ENCODE results near the gene SPPL3.
"Not testable (repeated sequence)": the region's sequence is repeated elsewhere in the genome, so short reads cannot be mapped to it uniquely, and the experiment has no call there.

The SPPL3 gene

GRCh38 chr12:120739821-120740613, 164.1 kb downstream of the SPPL3 start:
- DNase-seq = no peak

GRCh38 chr12:120739031-120739762, 165.0 kb downstream of the SPPL3 start:
- no peak for DNase-seq

DNA sequence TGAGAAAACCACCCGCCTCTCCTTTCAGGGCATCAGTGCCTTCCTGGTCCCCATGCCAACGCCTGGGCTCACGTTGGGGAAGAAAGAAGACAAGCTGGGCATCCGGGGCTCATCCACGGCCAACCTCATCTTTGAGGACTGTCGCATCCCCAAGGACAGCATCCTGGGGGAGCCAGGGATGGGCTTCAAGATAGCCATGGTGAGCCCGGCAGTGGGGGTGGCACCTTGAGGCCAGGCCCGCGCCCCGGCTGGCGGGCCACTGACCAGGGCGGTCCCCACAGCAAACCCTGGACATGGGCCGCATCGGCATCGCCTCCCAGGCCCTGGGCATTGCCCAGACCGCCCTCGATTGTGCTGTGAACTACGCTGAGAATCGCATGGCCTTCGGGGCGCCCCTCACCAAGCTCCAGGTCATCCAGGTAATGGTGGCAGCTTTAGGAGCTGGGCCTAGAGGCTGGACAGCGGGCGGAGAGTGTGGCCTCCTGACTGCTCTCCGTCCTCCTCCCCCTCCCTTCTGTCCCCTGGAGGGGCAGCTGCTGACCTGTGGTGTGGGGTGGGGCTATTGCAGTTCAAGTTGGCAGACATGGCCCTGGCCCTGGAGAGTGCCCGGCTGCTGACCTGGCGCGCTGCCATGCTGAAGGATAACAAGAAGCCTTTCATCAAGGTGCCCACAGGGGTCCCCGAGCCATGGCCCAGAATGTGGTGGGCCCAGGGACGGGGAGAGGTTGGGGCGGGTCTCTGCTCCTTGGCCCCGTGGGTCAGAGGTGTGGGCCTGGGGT, 165.7 kb downstream of the SPPL3 start:
- no peak for DNase-seq

- DNase-seq = no peak
These were observed 166.5 kb downstream of the SPPL3 start for GRCh38 chr12:120737557-120738251.

DNA sequence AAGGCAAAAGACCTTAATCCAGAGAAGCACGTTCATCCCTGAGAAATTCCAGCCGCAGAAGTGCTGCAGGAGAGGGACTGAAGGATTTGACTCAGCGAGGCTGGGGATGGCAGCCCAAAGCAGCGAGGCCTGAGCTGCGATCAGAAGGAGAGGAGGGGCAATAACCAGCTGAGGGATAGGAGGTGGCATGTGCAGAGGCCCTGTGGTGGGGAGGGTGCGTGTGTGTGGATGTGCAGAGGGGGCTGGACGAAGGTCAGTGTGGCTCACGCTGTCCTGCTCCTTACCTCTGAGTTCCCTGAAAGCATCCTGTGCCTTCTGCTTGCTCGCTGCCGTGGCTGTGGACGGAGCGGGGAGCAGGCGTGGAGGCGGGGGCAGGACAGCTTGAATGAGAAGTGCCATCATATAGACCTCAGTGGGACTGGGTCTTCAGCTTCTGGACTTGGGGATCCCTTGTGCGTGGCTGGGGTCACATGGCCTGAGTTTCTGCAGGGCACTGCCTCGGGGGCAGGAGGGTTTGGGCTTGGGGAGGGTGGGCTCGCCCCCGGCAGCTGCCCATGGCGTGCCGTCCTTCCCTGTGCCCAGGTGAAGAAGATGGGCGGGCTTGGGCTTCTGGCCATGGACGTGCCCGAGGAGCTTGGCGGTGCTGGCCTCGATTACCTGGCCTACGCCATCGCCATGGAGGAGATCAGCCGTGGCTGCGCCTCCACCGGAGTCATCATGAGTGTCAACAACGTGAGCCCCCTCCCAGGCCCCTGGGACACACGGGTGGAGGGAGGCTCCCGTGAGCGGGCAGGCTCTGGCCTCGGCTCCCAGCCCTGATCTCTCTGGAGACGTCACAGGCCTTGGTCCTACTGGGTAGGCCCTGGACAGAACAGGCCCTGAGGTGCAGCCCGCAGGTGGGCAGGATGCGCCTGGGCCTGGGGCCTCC, 167.5 kb downstream of the SPPL3 start:
- no peak for DNase-seq

DNA sequence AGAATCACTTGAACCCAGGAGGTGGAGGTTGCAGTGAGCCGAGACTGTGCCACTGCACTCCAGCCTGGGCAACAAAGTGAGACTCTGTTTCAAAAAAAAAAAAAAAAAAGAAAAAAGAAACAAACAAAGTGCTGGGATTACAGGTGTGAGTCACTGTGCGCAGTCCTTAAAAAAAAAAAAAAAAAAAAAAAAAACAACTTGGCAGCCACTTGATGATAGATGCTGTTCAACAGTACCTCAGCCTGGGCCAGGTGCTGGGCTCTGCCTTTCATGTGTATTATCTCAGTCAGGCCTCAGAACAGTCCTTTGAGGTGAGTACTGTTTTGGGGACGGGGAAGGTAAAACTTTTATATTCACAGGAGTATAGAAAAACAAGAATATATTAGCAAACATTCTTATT, 169.0 kb downstream of the SPPL3 start:
- DNase-seq = no peak

DNA sequence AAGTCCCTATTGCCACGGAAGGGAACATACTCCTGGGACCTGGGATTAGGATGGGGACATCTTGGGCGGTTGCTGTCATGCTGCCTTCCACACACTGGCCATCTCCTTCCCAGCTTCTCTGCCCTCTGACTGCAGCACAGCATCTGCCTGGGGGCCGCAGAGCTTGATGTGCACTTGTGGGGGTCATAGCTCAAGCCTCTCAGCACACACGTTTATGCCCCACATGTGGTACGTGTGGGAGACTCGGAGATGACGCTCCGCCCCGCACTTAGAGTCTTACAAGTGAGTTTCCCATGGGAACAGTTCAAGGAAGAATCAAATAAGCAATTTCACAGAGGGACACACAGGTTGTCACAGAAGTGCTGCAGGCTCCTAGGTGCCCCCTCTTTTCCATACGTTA, 169.9 kb downstream of the SPPL3 start:
- no peak for DNase-seq

DNA sequence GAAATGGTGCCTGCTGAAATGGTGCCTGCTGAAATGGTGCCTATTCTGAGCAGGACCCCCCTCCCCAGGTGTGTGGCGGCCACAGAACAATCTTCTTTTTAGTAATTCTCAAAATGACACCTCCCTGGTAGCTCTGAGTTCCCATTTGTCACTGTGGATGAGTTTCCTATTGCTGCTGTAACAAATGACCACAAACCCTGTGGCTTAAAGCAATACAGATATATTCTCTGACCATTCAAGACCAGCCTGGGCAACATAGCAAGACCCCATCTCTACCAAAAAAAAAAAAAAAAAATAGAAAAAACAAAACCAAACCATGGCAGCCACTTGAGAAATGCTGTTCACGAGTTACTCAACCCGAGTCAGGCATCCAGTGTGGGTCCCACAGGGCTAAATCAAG, 170.6 kb downstream of the SPPL3 start:
- DNase-seq = no peak

- not testable (repeated sequence) for DNase-seq
These were observed 172.0 kb downstream of the SPPL3 start for GRCh38 chr12:120732198-120732597.

- no peak for DNase-seq
These were observed 177.2 kb downstream of the SPPL3 start for GRCh38 chr12:120726961-120727360.

GRCh38 chr12:120726510-120726793, 177.7 kb downstream of the SPPL3 start:
- no peak for DNase-seq

DNA sequence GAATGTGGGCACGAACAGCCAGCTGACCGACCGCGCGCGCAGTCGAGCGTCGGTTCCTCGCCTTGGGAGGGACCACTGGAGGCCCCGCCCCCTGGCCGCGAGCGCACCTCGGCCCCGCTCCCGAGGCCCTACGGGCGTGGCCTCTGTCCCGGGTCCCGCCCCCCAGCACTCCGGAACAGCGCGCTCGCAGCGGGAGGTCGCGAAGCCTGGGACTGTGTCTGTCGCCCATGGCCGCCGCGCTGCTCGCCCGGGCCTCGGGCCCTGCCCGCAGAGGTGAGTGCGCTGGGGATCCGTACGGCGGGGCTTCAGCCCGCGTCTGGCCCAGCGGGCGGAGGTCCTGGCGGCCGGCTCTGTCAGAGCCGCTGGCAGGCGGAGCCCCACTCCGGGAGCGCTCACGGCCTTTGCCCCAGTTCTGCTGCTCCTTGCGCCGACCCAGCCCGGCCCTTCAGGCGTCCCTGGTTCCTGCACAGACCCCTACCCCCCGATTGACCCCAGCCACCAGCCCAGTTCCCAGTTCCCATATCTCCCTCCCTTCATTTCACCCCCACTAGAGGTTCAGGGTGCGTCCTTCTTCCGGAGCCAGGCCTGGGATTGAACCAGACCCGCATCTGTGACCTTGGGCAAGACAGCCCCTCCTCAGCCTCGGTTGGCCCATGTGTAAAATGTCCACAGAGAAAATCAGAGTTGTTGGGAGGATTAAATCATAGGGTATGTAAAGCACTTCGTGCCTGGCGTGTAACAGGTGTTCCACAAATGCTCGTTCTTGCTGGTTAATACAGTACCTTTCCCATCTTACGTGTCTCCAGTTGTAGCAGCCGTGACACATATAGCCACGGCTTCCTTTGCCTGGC, 178.3 kb downstream of the SPPL3 start, which contains the start of gene ACADS:
ACADS (plus strand) TSS at position 168 of the 851 bp plus-strand sequence; CDS start at position 228, 60 bp downstream.
- peak; percentile 96 for DNase-seq

DNA sequence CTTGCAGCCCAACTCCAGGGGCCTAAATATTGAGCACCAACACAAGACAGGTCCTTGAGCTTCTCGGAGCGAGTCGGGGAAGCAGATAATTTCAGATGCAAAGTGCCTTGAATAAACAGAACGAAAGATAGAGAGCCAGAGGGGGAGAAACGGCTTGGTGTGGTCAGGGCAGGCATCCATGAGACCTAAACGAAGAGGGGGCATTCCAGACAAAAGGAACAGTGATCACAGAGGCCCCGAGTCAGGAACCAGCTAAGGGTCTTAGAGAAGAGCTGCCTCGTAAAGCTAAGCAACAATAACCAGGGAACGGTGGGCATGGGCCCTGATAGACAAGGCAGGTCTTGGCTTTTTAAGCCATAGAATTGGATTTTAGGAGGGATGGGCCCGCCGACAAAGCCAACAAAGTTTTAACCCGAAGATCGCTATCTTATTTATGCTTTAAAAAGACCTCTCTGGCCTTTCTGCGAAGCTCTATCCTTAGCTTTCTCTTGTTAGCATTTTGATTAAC, 179.0 kb downstream of the SPPL3 start:
- DNase-seq = no peak

- no peak for DNase-seq
These were observed 179.4 kb downstream of the SPPL3 start for GRCh38 chr12:120724720-120725119.

- DNase-seq = no peak
These were observed 181.4 kb downstream of the SPPL3 start for GRCh38 chr12:120722784-120723183.

- no peak for DNase-seq
These were observed 182.3 kb downstream of the SPPL3 start for GRCh38 chr12:120721866-120722265.

DNA sequence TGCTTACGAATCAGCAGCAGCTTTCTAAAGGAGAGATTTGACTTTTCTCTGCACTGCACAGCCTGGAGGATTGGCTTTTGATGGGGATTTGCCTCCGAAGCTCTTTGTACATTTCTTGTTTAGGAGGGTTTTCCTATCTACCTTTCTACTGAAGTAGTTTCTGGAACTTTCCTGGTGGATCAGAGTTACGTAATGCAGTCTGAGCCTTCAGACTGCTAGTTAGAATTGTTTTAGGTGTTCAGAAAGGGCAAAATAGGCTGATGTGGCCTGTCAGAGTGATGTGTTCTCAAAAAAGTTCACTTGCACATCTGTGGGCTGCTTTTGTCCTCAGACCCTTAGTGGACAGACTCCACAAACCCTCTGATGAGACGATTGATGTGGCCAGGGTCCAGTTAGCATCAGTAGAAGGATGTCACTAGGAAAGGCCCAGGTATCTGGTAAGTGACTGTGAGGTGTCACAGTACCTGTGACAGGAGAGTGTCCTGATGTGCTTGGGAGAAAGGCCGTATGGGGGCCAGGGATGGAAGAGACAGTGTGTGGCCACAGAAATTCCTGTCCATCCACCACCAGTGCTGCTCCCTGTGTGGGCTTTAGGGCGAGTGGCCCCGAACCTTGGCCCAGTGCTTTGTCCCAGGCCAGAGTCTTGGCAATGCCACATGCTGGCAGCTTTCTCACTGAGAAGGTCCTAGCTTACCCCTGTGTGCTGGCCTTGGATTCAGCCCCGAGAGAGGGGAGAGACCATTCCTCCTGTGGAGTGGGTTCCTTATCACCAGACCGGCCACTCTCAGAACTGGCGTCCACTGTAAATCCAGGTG, 183.0 kb downstream of the SPPL3 start:
- DNase-seq = no peak

GRCh38 chr12:120720234-120720986, 183.7 kb downstream of the SPPL3 start:
- no peak for DNase-seq
